Mesenchymal stem cell (in vitro differentiated cells and primary cell): ENCODE data around the gene PAX7.

ENCODE experiments used
- DNase-seq: peaks from one replicate; pipeline ENCODE4 v3.0.0-alpha.2; 2013
- H2AFZ ChIP-seq: one replicate; pipeline ENCODE4 v1.6.1; 2013; ENCODE audit warnings: low read depth, mild to moderate bottlenecking, control low read depth, inconsistent platforms, low read length, moderate library complexity
- H2AK5ac ChIP-seq: 2 replicates; pipeline ENCODE4 v1.6.1; 2013; ENCODE audit warnings: low read length, moderate library complexity, mild to moderate bottlenecking, inconsistent platforms; ENCODE audit not compliant: severe bottlenecking
- H2BK120ac ChIP-seq: one replicate; pipeline ENCODE4 v1.6.1; 2013; ENCODE audit warnings: low read depth, mild to moderate bottlenecking, inconsistent platforms, low read length, moderate library complexity
- H2BK12ac ChIP-seq, 2 experiments: one replicate each; pipeline ENCODE4 v1.6.1; 2013; ENCODE audit warnings: inconsistent platforms in 2 of 2, low read length in 2 of 2, mild to moderate bottlenecking in 2 of 2, moderate library complexity in 2 of 2, control low read depth in 1 of 2
- H2BK15ac ChIP-seq: one replicate; pipeline ENCODE4 v1.6.1; 2013; ENCODE audit warnings: mild to moderate bottlenecking, low read depth, inconsistent platforms; ENCODE audit not compliant: poor library complexity, severe bottlenecking
- H2BK5ac ChIP-seq: 2 replicates; pipeline ENCODE4 v1.6.1; 2013; ENCODE audit warnings: low read depth, mild to moderate bottlenecking, low read length, control low read depth, inconsistent platforms; ENCODE audit not compliant: poor library complexity, severe bottlenecking
- H3K14ac ChIP-seq, 2 experiments: one replicate each; pipeline ENCODE4 v1.6.1; 2013; ENCODE audit warnings: inconsistent platforms in 2 of 2, low read length in 2 of 2, control low read depth in 1 of 2, mild to moderate bottlenecking in 1 of 2, moderate library complexity in 1 of 2
- H3K18ac ChIP-seq, 2 experiments: one replicate each; pipeline ENCODE4 v1.6.1; 2013; ENCODE audit warnings: inconsistent platforms in 2 of 2, low read length in 2 of 2, control low read depth in 1 of 2, low read depth in 1 of 2, mild to moderate bottlenecking in 1 of 2
- H3K23ac ChIP-seq, 2 experiments: one replicate each; pipeline ENCODE4 v1.6.1; 2013; ENCODE audit warnings: inconsistent platforms in 2 of 2, low read length in 2 of 2, mild to moderate bottlenecking in 2 of 2, moderate library complexity in 2 of 2, control low read depth in 1 of 2
- H3K27ac ChIP-seq: 2 replicates; pipeline ENCODE4 v1.5.1; 2013; ENCODE audit warnings: mild to moderate bottlenecking, moderate library complexity, low read length, control low read depth, inconsistent platforms; ENCODE audit not compliant: poor library complexity, severe bottlenecking
- H3K27me3 ChIP-seq, 2 experiments: 2 replicates each; pipeline versions ENCODE4 v1.6.1 to v1.7.0; 2013; ENCODE audit warnings: low read length in 2 of 2, mild to moderate bottlenecking in 2 of 2, moderate library complexity in 2 of 2, control low read depth in 1 of 2, inconsistent platforms in 1 of 2; ENCODE audit not compliant: control insufficient read depth in 1 of 2, insufficient read depth in 1 of 2
- H3K36me3 ChIP-seq, 2 experiments: 2 replicates each; pipeline versions ENCODE4 v1.6.1 to v1.7.0; 2013; ENCODE audit warnings: low read length in 2 of 2, control low read depth in 1 of 2, inconsistent platforms in 1 of 2, low read depth in 1 of 2, mild to moderate bottlenecking in 1 of 2; ENCODE audit not compliant: insufficient read depth in 2 of 2, control insufficient read depth in 1 of 2
- H3K4ac ChIP-seq, 2 experiments: one replicate each; pipeline ENCODE4 v1.6.1; 2013; ENCODE audit warnings: inconsistent platforms in 2 of 2, low read length in 2 of 2, mild to moderate bottlenecking in 2 of 2, moderate library complexity in 2 of 2, control low read depth in 1 of 2, low read depth in 1 of 2
- H3K4me1 ChIP-seq: 2 replicates; pipeline ENCODE4 v1.6.1; 2013; ENCODE audit warnings: low read depth, low read length, control low read depth; ENCODE audit not compliant: control insufficient read depth, insufficient read depth
- H3K4me2 ChIP-seq: 2 replicates; pipeline ENCODE4 v1.6.1; 2013; ENCODE audit warnings: low read length, mild to moderate bottlenecking, inconsistent platforms; ENCODE audit not compliant: poor library complexity, severe bottlenecking
- H3K4me3 ChIP-seq, 2 experiments: 2 replicates each; pipeline versions ENCODE4 v1.5.1 to v1.7.0; 2013; ENCODE audit warnings: low read length in 2 of 2, mild to moderate bottlenecking in 2 of 2, control low read depth in 1 of 2, low read depth in 1 of 2; ENCODE audit not compliant: insufficient read depth in 1 of 2
- H3K79me1 ChIP-seq: replicated peaks from 2 replicates; pipeline ENCODE4 v1.6.1; 2013; ENCODE audit warnings: mild to moderate bottlenecking, control low read depth, low read length, inconsistent platforms; ENCODE audit not compliant: poor library complexity, severe bottlenecking
- H3K9ac ChIP-seq: 2 replicates; pipeline ENCODE4 v1.7.0; 2013; ENCODE audit warnings: mild to moderate bottlenecking, low read length, moderate library complexity
- H3K9me3 ChIP-seq: 2 replicates; pipeline ENCODE4 v1.7.0; 2013; ENCODE audit warnings: mild to moderate bottlenecking, low read length; ENCODE audit not compliant: control insufficient read depth
- H4K8ac ChIP-seq: one replicate; pipeline ENCODE4 v1.6.1; 2013; ENCODE audit warnings: inconsistent platforms, mild to moderate bottlenecking, low read length, moderate library complexity
- H4K91ac ChIP-seq: one replicate; pipeline ENCODE4 v1.6.1; 2013; ENCODE audit warnings: mild to moderate bottlenecking, low read length, inconsistent platforms
- WGBS: methylation state at CpG from one replicate; pipeline ENCODE4 v1.1.7; 2013; ENCODE audit warnings: mixed read lengths; 5-methylcytosine and 5-hydroxymethylcytosine counted together

The PAX7 gene

DNA sequence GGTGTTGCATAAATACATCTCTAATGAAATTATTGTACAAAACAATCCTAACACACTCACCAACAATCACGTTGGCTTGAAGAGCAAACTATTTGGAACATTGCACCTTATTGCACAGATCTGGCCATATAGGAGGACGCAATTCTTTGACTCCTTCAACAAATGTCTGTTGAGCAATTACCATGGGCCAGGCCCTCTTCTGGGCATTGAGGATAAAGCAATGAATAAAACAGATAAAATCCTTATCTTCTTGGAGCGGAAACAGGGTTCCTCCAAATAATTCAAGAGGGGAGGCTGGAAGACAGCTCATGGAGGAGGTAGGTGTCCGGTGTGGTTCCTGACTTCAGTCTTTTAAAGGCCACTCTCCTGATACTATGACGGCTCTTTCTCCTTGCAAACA lies 43.3 kb downstream of the PAX7 start:
- Histone ChIP-seq H3K4me3 (no peak overlapping the region), H3K79me1 (no peaks in the 10 kb centered on the region), H2AK5ac (no peak overlapping the region), H4K8ac (no peak overlapping the region), H3K9me3 (no peaks in the 10 kb centered on the region), H3K4me2 (no peak overlapping the region), H3K4ac (no peak overlapping the region), H2BK5ac (no peak overlapping the region), H3K18ac (no peak overlapping the region), H3K4me1 (no peaks in the 10 kb centered on the region), H4K91ac (no peak overlapping the region), H3K14ac (no peak overlapping the region), H3K23ac (no peak overlapping the region), H2BK120ac (no peak overlapping the region), H3K27me3 (peaks cover 38 to 53% of the 10 kb centered on the region in 2 experiments), H2BK15ac (no peak overlapping the region), H2BK12ac (no peak overlapping the region), H3K36me3 (no peaks in the 10 kb centered on the region), H3K9ac (no peak overlapping the region), H3K27ac (no peak overlapping the region), H2AFZ (no peak overlapping the region)
- WGBS = 52% methylated on average over 4 of the region's 5 CpGs
- DNase-seq = no peak

DNA sequence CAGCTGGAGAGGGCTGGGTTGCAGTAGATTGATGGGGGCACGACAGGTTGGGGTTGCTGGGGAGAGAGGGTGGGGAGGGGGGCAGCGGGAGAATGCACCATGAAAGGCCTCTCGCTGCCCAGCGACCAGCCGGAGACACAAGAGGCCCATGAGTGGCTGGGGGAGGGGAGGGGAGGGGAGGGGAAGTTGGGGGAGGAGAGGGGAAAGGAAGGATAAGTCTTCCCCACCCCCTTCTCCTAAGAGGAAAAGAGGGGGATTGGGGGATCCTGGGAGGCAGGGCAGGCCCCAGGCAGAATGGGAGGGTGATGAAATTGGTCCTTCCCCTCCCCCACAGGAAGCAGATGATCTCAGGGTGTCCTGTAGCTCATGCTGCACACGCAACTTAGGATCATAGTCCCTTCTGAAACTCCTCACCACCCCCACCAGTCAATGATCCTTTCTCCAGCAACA lies 45.7 kb downstream of the PAX7 start:
- H2BK15ac ChIP-seq = no peak overlapping the region
- H3K18ac ChIP-seq = no peak overlapping the region
- no peak overlapping the region for H2AFZ ChIP-seq
- H4K8ac ChIP-seq = no peak overlapping the region
- no peak overlapping the region for H3K4me3 ChIP-seq
- H3K79me1 ChIP-seq = no peaks in the 10 kb centered on the region
- no peak overlapping the region for H3K4me2 ChIP-seq
- no peaks in the 10 kb centered on the region for H3K4me1 ChIP-seq
- H3K36me3 ChIP-seq = no peaks in the 10 kb centered on the region
- no peak for DNase-seq
- no peak overlapping the region for H3K23ac ChIP-seq
- no peak overlapping the region for H3K9ac ChIP-seq
- H3K9me3 ChIP-seq = no peaks in the 10 kb centered on the region
- no peak overlapping the region for H2BK12ac ChIP-seq
- no peak overlapping the region for H4K91ac ChIP-seq
- H2BK120ac ChIP-seq = no peak overlapping the region
- WGBS = 25% methylated on average over 2 of the region's 6 CpGs
- H2BK5ac ChIP-seq = no peak overlapping the region
- no peak overlapping the region for H3K14ac ChIP-seq
- no peak overlapping the region for H2AK5ac ChIP-seq
- H3K27me3 ChIP-seq = peaks cover 31 to 66% of the 10 kb centered on the region in 2 experiments
- no peak overlapping the region for H3K4ac ChIP-seq
- no peak overlapping the region for H3K27ac ChIP-seq

DNA sequence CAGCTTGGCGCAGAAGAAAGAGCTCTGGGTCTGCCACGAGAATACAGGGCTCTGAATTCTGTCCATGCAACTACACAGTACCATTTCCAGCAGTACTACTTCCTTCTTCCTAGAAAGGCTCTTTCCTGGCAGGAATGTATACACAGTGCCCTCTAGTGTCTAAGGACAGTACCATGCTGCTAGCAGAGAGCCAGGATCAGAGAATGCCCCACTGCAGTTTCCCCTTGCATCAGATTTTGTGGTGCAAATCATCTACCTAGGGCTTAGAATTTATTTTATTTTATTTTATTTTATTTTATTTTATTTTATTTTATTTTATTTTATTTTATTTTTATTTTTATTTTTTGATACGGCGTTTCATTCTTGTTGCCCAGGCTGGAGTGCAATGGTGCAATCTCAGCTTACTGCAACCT lies 50.8 kb downstream of the PAX7 start:
- Histone ChIP-seq H3K9ac (no peak overlapping the region), H3K27ac (no peak overlapping the region), H2AFZ (no peak overlapping the region), H3K4me3 (no peak overlapping the region), H3K79me1 (no peaks in the 10 kb centered on the region), H3K4ac (no peak overlapping the region), H2BK5ac (no peak overlapping the region), H2AK5ac (no peak overlapping the region), H3K4me1 (no peaks in the 10 kb centered on the region), H3K14ac (no peak overlapping the region), H3K18ac (no peak overlapping the region), H2BK15ac (no peak overlapping the region), H2BK120ac (no peak overlapping the region), H3K4me2 (no peak overlapping the region), H3K23ac (no peak overlapping the region), H3K9me3 (no peaks in the 10 kb centered on the region), H4K91ac (no peak overlapping the region), H4K8ac (no peak overlapping the region), H3K27me3 (peaks cover 19 to 55% of the 10 kb centered on the region in 2 experiments), H3K36me3 (no peaks in the 10 kb centered on the region), H2BK12ac (no peak overlapping the region)
- DNase-seq = peak; percentile 2
- 69% methylated on average over 4 of the region's 4 CpGs for WGBS

DNA sequence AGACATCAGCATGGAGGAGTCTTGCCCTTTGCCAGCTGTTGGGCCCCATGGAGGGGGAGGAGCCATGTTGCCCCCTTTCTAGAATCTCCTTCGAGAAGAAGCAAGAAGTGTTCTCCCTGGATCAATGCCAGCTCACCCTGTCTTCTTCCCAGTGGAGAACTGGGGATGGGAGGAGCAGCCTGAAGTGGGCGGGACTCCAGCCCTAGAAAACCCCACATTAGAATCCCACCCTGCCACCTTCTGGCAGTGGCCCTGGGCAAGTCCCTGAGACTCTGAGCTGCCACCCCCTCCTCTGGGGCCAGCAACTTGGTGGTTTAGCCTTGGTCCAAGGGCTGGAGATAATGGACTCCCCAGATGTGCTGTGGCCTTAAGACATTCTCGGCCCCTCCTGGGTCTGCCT lies 51.7 kb downstream of the PAX7 start:
- Histone ChIP-seq H3K27ac (no peak overlapping the region), H3K18ac (no peak overlapping the region), H4K8ac (no peak overlapping the region), H3K4me2 (no peak overlapping the region), H4K91ac (no peak overlapping the region), H2AFZ (no peak overlapping the region), H3K27me3 (peaks cover 19 to 50% of the 10 kb centered on the region in 2 experiments), H3K4ac (no peak overlapping the region), H3K36me3 (no peaks in the 10 kb centered on the region), H3K9me3 (no peaks in the 10 kb centered on the region), H2BK120ac (no peak overlapping the region), H3K23ac (no peak overlapping the region), H3K14ac (no peak overlapping the region), H3K4me3 (no peak overlapping the region), H3K79me1 (no peaks in the 10 kb centered on the region), H2BK15ac (no peak overlapping the region), H2BK12ac (no peak overlapping the region), H3K4me1 (no peaks in the 10 kb centered on the region), H2AK5ac (no peak overlapping the region), H3K9ac (no peak overlapping the region), H2BK5ac (no peak overlapping the region)
- 61% methylated on average over 3 of the region's 3 CpGs for WGBS
- DNase-seq = no peak
